Neural cell (in vitro differentiated cells): ENCODE measurements around the gene POLR2J2.
"Not testable (repeated sequence)": the region's sequence is repeated elsewhere in the genome, so short reads cannot be mapped to it uniquely, and the experiment has no call there.

ENCODE experiments used
- EP300 ChIP-seq: fragments of 450-650 bp; conservative IDR thresholded peaks from 2 replicates; pipeline ENCODE4 v1.6.1; 2014; ENCODE audit warnings: antibody characterized with exemption, mild to moderate bottlenecking, moderate library complexity; ENCODE audit not compliant: poor library complexity, severe bottlenecking
- EZH2 ChIP-seq: fragments of 200-600, 300-800 bp; shearing (Covaris generic), sonication (generic); IDR thresholded peaks from 2 replicates; pipeline ENCODE4 v1.6.1; 2014; ENCODE audit warnings: antibody characterized with exemption, low read length, borderline replicate concordance, mild to moderate bottlenecking; ENCODE audit not compliant: insufficient read depth, poor library complexity, severe bottlenecking
- RAD21 ChIP-seq: fragments of 450-650 bp; conservative IDR thresholded peaks from 2 replicates; pipeline ENCODE4 v1.6.1; 2014; ENCODE audit warnings: antibody characterized with exemption, mild to moderate bottlenecking, moderate library complexity
- SMC3 ChIP-seq: fragments of 450-650 bp; conservative IDR thresholded peaks from 2 replicates; pipeline ENCODE4 v1.6.1; 2014; ENCODE audit warnings: antibody characterized with exemption, mild to moderate bottlenecking, moderate library complexity; ENCODE audit not compliant: poor library complexity
- TF ChIP-seq, protein P1 (sequence below): IDR thresholded peaks from 2 replicates; pipeline ENCODE4 v1.6.1; 2012; ENCODE audit warnings: borderline replicate concordance
- TF ChIP-seq, protein P2 (sequence below): fragments of 450-650 bp; IDR thresholded peaks from 2 replicates; pipeline ENCODE4 v1.5.1; 2014; ENCODE audit warnings: antibody characterized with exemption, mild to moderate bottlenecking, moderate library complexity; ENCODE audit not compliant: poor library complexity, severe bottlenecking

DNA sequence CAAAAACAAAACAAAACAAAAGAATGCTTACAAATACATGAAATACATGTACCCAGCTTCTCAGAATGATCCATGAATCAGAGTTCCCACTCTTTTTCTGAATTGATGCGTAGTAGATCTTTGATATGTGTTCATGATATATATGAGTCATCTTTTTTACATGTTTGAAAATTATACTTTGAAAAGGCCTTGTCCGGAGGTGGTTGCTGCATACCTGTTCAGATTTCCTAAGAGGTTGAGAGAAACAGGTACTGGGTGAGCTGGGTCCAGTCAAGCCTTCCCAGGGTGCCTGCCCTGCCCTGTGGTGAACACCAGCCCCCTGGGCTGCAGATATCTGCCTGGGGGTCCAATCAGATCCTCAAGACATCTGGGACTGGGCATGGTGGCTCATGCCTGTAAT lies 4.1 kb upstream of the POLR2J2 start:
- TF ChIP-seq, protein P1, sequence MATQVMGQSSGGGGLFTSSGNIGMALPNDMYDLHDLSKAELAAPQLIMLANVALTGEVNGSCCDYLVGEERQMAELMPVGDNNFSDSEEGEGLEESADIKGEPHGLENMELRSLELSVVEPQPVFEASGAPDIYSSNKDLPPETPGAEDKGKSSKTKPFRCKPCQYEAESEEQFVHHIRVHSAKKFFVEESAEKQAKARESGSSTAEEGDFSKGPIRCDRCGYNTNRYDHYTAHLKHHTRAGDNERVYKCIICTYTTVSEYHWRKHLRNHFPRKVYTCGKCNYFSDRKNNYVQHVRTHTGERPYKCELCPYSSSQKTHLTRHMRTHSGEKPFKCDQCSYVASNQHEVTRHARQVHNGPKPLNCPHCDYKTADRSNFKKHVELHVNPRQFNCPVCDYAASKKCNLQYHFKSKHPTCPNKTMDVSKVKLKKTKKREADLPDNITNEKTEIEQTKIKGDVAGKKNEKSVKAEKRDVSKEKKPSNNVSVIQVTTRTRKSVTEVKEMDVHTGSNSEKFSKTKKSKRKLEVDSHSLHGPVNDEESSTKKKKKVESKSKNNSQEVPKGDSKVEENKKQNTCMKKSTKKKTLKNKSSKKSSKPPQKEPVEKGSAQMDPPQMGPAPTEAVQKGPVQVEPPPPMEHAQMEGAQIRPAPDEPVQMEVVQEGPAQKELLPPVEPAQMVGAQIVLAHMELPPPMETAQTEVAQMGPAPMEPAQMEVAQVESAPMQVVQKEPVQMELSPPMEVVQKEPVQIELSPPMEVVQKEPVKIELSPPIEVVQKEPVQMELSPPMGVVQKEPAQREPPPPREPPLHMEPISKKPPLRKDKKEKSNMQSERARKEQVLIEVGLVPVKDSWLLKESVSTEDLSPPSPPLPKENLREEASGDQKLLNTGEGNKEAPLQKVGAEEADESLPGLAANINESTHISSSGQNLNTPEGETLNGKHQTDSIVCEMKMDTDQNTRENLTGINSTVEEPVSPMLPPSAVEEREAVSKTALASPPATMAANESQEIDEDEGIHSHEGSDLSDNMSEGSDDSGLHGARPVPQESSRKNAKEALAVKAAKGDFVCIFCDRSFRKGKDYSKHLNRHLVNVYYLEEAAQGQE: not testable (repeated sequence)
- TF ChIP-seq, protein P2, sequence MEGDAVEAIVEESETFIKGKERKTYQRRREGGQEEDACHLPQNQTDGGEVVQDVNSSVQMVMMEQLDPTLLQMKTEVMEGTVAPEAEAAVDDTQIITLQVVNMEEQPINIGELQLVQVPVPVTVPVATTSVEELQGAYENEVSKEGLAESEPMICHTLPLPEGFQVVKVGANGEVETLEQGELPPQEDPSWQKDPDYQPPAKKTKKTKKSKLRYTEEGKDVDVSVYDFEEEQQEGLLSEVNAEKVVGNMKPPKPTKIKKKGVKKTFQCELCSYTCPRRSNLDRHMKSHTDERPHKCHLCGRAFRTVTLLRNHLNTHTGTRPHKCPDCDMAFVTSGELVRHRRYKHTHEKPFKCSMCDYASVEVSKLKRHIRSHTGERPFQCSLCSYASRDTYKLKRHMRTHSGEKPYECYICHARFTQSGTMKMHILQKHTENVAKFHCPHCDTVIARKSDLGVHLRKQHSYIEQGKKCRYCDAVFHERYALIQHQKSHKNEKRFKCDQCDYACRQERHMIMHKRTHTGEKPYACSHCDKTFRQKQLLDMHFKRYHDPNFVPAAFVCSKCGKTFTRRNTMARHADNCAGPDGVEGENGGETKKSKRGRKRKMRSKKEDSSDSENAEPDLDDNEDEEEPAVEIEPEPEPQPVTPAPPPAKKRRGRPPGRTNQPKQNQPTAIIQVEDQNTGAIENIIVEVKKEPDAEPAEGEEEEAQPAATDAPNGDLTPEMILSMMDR: not testable (repeated sequence)
- TF ChIP-seq SMC3, RAD21, EZH2, EP300: not testable (repeated sequence)
